ENCODE results near the gene BABAM1.

DNA sequence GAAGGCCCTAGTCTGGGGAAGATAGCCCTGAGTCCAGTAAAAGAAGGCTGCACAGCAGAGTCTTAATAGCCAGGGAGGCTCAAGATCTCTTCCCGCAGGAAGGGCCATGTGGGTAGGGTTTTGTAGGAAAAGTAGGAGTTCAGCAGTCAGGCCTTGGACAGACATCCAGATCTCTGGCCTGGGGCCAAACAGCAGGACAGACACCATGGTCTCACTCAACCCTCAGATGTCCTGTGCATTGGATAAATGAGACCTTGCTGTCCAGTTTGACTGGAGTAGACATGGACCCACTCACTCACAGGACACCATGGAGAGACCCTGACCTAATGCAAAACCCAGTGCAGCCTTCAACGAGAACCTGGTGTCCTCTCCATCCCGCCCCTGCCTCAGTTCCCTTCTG, 37.4 kb upstream of the BABAM1 start:
- TF ChIP-seq, protein P1, sequence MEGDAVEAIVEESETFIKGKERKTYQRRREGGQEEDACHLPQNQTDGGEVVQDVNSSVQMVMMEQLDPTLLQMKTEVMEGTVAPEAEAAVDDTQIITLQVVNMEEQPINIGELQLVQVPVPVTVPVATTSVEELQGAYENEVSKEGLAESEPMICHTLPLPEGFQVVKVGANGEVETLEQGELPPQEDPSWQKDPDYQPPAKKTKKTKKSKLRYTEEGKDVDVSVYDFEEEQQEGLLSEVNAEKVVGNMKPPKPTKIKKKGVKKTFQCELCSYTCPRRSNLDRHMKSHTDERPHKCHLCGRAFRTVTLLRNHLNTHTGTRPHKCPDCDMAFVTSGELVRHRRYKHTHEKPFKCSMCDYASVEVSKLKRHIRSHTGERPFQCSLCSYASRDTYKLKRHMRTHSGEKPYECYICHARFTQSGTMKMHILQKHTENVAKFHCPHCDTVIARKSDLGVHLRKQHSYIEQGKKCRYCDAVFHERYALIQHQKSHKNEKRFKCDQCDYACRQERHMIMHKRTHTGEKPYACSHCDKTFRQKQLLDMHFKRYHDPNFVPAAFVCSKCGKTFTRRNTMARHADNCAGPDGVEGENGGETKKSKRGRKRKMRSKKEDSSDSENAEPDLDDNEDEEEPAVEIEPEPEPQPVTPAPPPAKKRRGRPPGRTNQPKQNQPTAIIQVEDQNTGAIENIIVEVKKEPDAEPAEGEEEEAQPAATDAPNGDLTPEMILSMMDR (optimal IDR thresholded peaks at IDR 0.05 in 1 of 3, IDR thresholded peaks at IDR 0.05 in 1 of 3, conservative IDR thresholded peaks at IDR 0.05 in 1 of 3; ENCODE audit: extremely low read depth in 1 of 3, insufficient read depth in 2 of 3, low read length in 3 of 3) = no peak
- no peak for TF ChIP-seq EZH2 (IDR thresholded peaks at IDR 0.05; ENCODE audit: low read length)

All from keratinocyte (primary cell).